Superior temporal gyrus (tissue), 1 donor: ENCODE results near the gene IRF1.
"Not testable (repeated sequence)": the region's sequence is repeated elsewhere in the genome, so short reads cannot be mapped to it uniquely, and the experiment has no call there.

Experiments used
- DNase-seq: peaks from one replicate; pipeline ENCODE4 v3.0.0-alpha.2; 2016; ENCODE audit errors: extremely low spot score

IRF1 gene

GRCh38 chr5:132438917-132439316, 51.7 kb downstream of the IRF1 start:
- DNase-seq, result no peak

DNA sequence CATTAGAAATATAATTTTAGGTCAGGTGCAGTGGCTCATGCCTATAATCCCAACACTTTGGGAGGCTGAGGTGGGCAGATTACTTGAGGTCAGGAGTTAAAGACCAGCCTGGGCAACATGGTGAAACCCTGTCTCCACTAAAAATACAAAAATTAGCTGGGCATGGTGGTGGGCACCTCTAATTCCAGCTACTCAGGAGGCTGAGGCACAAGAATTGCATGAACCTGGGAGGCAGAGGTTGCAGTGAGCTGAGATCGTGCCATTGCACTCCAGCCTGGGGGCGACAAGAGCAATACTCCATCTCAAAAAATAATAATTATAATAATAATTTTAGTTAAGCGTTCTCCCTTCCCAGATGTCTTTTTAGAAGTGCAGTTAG, 52.3 kb downstream of the IRF1 start:
- DNase-seq, result not testable (repeated sequence)

DNA sequence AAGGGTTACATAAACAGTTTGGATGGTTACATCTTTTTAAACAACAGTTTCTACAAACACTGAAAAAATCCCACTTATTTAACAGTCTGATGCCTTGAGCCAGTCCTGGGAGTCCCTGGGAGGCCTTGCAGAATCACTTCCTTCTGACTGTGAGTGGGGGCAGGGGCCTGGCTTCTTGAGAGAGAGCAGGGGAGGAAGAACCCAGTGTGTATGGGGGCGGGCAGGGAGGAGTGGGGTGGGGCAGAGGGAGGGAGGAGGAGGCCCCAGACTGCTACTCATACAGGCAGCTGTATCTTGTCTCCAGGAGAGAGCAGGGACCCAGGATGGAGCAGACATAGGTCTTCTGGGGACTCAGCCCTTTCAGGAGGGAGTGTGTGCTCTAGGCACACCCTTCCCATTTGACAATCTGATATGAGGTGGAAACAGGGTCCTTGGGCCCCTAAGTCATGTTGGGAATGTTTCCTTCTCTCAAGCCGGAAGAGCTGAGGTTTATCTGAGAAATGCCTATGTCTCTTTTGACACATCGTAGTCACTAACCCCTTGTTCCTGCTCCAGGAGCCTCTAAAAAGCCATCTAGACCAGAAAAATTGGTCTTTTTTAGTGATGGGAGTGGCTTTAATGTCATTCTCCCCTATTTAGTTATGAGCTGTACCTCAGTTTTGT, 52.8 kb downstream of the IRF1 start:
- DNase-seq, result no peak

DNA sequence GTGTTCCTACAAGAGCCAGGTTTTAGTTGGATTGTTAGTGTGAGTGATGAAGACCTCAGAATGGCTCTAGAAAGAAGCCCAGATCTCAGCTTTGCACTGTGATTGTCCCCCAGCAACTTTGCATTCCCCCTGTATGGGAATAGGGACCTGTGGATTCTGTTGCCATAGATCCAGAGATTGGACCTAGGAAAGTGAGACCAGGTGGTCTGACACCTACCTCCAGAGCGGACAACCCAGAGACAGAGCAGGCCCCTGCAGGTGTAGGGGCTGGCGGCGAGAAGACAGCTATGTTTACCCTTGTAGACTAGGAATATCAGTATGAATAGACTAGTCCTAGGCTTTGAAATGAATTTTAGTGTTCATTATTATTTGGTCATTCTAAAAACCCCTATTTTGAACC, 53.6 kb downstream of the IRF1 start:
- DNase-seq, result no peak

GRCh38 chr5:132435886-132436285, 54.7 kb downstream of the IRF1 start:
- no peak for DNase-seq

GRCh38 chr5:132435447-132435846, 55.1 kb downstream of the IRF1 start:
- no peak for DNase-seq

- no peak for DNase-seq
Observed at GRCh38 chr5:132434416-132435286, 55.9 kb downstream of the IRF1 start.

DNA sequence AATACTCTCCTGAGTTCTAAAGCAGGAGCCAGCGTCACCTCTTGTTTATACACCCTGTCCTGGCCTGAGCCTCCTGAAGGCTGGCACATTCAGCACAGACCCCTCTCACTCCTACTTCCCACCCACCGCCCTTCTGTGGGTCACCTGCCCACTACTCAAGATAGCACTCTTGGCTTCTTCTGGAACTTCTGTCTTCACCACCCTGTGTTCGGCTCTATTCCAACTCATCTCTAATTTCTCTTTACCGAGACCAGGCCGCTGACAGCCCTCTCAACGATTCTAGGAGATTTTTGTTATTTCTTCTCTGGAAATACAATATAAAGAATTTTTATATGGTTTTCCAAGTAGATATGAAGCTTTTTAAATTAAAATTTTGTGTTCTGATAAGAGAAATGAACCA, 57.4 kb downstream of the IRF1 start:
- no peak for DNase-seq

DNA sequence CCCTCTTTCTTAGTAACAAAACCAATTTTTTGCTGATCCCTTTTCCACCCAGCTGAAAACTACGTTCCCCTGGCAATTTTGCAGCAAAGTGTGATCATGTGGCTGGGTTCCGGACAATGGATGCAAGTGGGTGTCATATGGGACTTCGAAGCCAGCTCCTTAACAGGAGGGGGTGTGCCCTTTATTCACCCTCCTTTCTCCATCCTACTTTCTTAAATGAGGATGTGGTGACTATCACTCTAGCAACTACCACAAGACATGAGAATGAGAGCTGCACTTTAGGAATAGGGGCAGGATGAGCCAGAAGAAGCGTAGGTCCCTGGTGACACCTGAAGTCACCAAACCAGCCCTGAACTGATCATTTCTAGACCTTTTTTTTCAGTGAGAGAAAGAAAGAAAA, 58.9 kb downstream of the IRF1 start:
- DNase-seq, result no peak
